Ovary (tissue), 10 donors: ENCODE data around the gene SRGAP3. TPM values are rescaled to one million over a fixed set of nuclear protein-coding genes. Genes with fewer than 3 reads are reported as not detected.
A peak's percentile ranks its signal among the peaks of the same experiment; 100 is the strongest.
"Not testable (repeated sequence)": the region's sequence is repeated elsewhere in the genome, so short reads cannot be mapped to it uniquely, and the experiment has no call there.

Source experiments
- DNase-seq, 5 donors: peaks; one replicate each; pipeline ENCODE4 v3.0.0-alpha.2; 2019 to 2020
- H3K27ac ChIP-seq, 2 donors: fragments of 200-600 bp; one replicate each; pipeline versions ENCODE4 v1.5.1 to v1.8.0; 2019 to 2022
- H3K27me3 ChIP-seq: fragments of 200-600 bp; one replicate; pipeline ENCODE4 v1.8.0; 2022
- H3K36me3 ChIP-seq: fragments of 200-600 bp; sonication (generic); one replicate; pipeline ENCODE4 v1.5.1; 2019
- H3K4me1 ChIP-seq: one replicate; pipeline ENCODE4 v1.8.1; 2013; ENCODE audit warnings: mild to moderate bottlenecking, moderate library complexity; ENCODE audit not compliant: insufficient read depth
- H3K4me3 ChIP-seq: fragments of 200-600 bp; sonication (generic); one replicate; pipeline ENCODE4 v1.5.1; 2017
- H3K9me3 ChIP-seq, 2 donors: fragments of 200-600 bp in 1 of 2; sonication (generic) in 1 of 2; one replicate each; pipeline versions ENCODE4 v1.5.1 to v1.8.1; 2013 to 2019; ENCODE audit warnings: mild to moderate bottlenecking in 1 of 2, moderate library complexity in 1 of 2
- EP300 ChIP-seq: sonication (generic); formaldehyde crosslinking; IDR thresholded peaks from one replicate; pipeline ENCODE4 v1.6.1; 2017; ENCODE audit warnings: antibody characterized with exemption
- POLR2A ChIP-seq: fragments of 450-650 bp; IDR thresholded peaks from one replicate; pipeline ENCODE4 v1.6.1; 2017; ENCODE audit warnings: antibody characterized with exemption, mild to moderate bottlenecking, moderate library complexity
- WGBS, 3 donors: extraction: QIAGEN DNeasy Blood & Tissue Kit in 1 of 3; methylation state at CpG; one replicate each; pipeline versions ENCODE4 v1.1.5 to v1.1.7; 2013 to 2017; 5-methylcytosine and 5-hydroxymethylcytosine counted together
- intact Hi-C, 4 donors: fragments of 100-400 bp; cut with DNase I; formaldehyde crosslinking; loops; one replicate each; pipeline versions ENCODE4 v1.11.0 to v1.15.1; 2022 to 2023
- long read RNA-seq, 3 donors: library from polyadenylated mRNA in 2 of 3; unstranded in 2 of 3; transcript quantifications; one replicate each; pipeline ENCODE4 v2.0.0 and lab custom pipeline, GENCODE V29; 2021 to 2026
- polyA plus RNA-seq, 2 donors: library from polyadenylated mRNA; stranded (reverse); fragments of 200-250 nt in 1 of 2; fragments of 350-450 nt in 1 of 2; fragmentation: Illumina TruSeq in 1 of 2; extraction: RNeasy Lipid Tissue Mini Kit (QIAGEN cat#74804) in 1 of 2; gene quantifications; one replicate each; pipeline ENCODE4 v1.2.3, GENCODE V29; 2013 to 2014
- total RNA-seq, 7 donors: library from RNA; depleted of rRNA in 2 of 7; stranded (reverse); fragments of >200 nt in 2 of 7; fragmentation: NEBNext Ultra II Directional in 3 of 7; extraction: Animal tissue kit (Norgen Biotek cat#: 25700) in 3 of 7; gene quantifications; one replicate each; pipeline versions ENCODE4 v1.1.0 to v1.2.4, GENCODE V29; 2016 to 2023
- TF ChIP-seq, protein P1 (sequence below), 3 donors: fragments of 450-650 bp in 2 of 3; fragments of 200-600 bp in 1 of 3; IDR thresholded peaks; one replicate each; pipeline versions ENCODE4 v1.5.1 to v1.8.0; 2016 to 2022; ENCODE audit warnings: antibody characterized with exemption in 3 of 3, mild to moderate bottlenecking in 1 of 3
- donor health status: DM: no; HTN: no; CAD: no; lungs with moderate emphysema.
- donor health status: DM: no; HTN: no; CAD: no.
- donor health status: Bipolar disorder and iron deficiency.
- donor health status: DM: yes; HTN: yes; CAD: no.
- donor health status: DM: no; HTN: no; CAD: no.
- donor health status: DM: yes; HTN: yes; CAD: no.

The SRGAP3 gene
- total RNA-seq (10 to 100 TPM in 6 of 7 donors, 1 to 10 TPM in 1; 6.4 to 36.8 (median 15.8) TPM), polyA plus RNA-seq (1 to 10 TPM; 2.1 to 6.2 TPM)
- long read RNA-seq, donor 1, partial matches to known transcripts = 4 of 10 reads
- long read RNA-seq, donor 1, other reads (novel, unspliced or antisense) = 6 of 10 reads
- long read RNA-seq, donor 2 = 0 reads
- long read RNA-seq, donor 3, partial matches to known transcripts = 1 of 12 reads
- long read RNA-seq, donor 3, other reads (novel, unspliced or antisense) = 10 of 12 reads

DNA sequence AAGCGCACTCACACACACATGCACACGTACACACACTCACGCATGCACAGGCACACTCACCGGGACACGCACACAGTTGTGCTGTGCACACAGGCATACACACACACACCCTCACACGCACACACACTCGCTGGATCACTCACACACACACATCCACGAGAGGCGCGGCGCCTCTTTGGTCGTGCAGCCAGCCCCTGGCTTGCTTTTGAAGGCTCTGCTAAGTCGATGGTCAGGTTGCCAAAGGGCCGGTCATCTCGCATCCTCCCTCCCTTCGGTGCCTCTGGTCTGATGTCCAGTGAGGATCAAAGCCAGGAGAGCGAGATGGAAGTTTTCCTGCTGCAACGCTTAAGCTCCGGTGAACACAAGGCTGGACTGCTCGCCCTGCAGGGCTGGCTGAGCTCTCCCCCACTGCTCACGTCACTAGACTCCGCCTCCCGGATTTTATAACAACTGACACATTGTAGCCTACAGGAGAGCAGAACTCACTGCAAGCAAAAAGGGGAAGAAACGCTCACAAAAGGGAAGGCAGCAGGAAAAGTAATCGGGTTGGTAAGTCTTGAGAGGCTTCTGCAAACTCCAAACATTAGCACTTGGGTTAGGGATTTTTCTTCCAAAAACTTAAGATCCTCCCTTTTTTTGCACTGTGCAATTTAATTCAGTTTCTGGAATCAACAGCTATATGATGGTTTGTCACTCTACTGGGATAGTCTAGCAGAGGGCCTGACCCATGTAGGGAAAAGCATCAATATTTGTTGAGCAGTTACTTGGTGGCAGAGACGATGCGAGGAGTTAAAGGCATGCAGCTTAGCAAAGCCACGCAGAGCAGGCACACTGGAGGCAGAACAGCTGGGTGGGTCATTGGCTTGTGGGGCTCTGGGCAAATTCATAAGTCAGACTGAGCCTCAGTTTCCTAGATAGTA, at the start of gene SRGAP3:
SRGAP3 (minus strand) TSS at position 374 of the 920 bp plus-strand sequence. CDS start 695 bp downstream, outside the sequence.
- Histone ChIP-seq H3K27me3 (no peaks in the 10 kb centered on the region), H3K36me3 (no peaks in the 10 kb centered on the region), H3K4me3 (peak within 1 kb of the TSS; percentile 37), H3K27ac (peak within 1 kb of the TSS; percentile 10 to 42), H3K9me3 (no peaks in the 10 kb centered on the region), H3K4me1 (peaks cover 4% of the 10 kb centered on the region)
- TF ChIP-seq EP300 (no peak), POLR2A (no peak)
- TF ChIP-seq, protein P1, sequence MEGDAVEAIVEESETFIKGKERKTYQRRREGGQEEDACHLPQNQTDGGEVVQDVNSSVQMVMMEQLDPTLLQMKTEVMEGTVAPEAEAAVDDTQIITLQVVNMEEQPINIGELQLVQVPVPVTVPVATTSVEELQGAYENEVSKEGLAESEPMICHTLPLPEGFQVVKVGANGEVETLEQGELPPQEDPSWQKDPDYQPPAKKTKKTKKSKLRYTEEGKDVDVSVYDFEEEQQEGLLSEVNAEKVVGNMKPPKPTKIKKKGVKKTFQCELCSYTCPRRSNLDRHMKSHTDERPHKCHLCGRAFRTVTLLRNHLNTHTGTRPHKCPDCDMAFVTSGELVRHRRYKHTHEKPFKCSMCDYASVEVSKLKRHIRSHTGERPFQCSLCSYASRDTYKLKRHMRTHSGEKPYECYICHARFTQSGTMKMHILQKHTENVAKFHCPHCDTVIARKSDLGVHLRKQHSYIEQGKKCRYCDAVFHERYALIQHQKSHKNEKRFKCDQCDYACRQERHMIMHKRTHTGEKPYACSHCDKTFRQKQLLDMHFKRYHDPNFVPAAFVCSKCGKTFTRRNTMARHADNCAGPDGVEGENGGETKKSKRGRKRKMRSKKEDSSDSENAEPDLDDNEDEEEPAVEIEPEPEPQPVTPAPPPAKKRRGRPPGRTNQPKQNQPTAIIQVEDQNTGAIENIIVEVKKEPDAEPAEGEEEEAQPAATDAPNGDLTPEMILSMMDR (IDR thresholded peaks at IDR 0.05) = peak in 2 of 3 donors; percentile 51 to 69
- WGBS, 3 donors = 1 to 2% (median 2%) methylated on average over 28 of the region's 28 CpGs
- peak; percentile 86 to 90 (median 87) for DNase-seq
- intact Hi-C loops = loop anchor here in 1 of 4 donors (5.0 kb wide), 1 partner anchor 112 kb away; no protein-coding TSS in a partner anchor

GRCh38 chr3:9298236-9298635, 48.8 kb upstream of the SRGAP3 start:
- Histone ChIP-seq H3K27me3 (no peaks in the 10 kb centered on the region), H3K9me3 (no peaks in the 10 kb centered on the region), H3K4me1 (no peaks in the 10 kb centered on the region), H3K4me3 (no peak overlapping the region), H3K36me3 (no peaks in the 10 kb centered on the region), H3K27ac (no peak overlapping the region)
- TF ChIP-seq POLR2A = no peak
- TF ChIP-seq EP300 = no peak
- TF ChIP-seq, protein P1 (IDR thresholded peaks at IDR 0.05) = no peak
- no peak for DNase-seq
- intact Hi-C loops = loop anchor here in 1 of 4 donors (10.0 kb wide), 1 partner anchor 223 kb away; no protein-coding TSS in a partner anchor

DNA sequence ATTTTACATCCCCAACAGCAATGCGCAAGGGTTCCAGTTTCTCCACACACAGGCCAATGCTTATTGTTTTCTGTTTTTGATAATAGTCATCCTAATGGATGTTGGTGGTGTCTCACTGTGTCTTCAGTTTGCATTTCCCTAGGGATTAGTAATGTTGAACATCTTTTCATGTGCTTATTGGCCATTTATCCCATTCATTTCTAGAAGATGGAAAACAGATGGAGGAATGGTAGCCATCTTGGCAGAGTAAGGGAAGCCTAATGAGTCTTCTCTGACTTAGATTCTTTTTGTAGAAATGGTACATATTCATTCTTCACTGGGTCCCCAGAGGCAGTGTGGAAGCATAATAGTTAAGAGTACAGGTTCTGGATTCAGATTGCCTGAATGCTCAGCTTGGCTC, 46.8 kb upstream of the SRGAP3 start:
- intact Hi-C loops = loop anchor here in 1 of 4 donors (10.0 kb wide), 1 partner anchor 221 kb away; no protein-coding TSS in a partner anchor
- no peak for TF ChIP-seq EP300
- TF ChIP-seq, protein P1 (IDR thresholded peaks at IDR 0.05) = no peak
- Histone ChIP-seq H3K27me3 (no peaks in the 10 kb centered on the region), H3K36me3 (no peaks in the 10 kb centered on the region), H3K4me3 (no peak overlapping the region), H3K4me1 (no peaks in the 10 kb centered on the region), H3K27ac (no peak overlapping the region), H3K9me3 (no peaks in the 10 kb centered on the region)
- no peak for DNase-seq
- WGBS, 3 donors = 80 to 100% (median 98%) methylated on average over 1 of the region's 1 CpG

GRCh38 chr3:9295007-9295406, 45.6 kb upstream of the SRGAP3 start:
- Histone ChIP-seq H3K4me1 (no peaks in the 10 kb centered on the region), H3K4me3 (no peak overlapping the region), H3K9me3 (no peaks in the 10 kb centered on the region), H3K27me3 (no peaks in the 10 kb centered on the region), H3K27ac (no peak overlapping the region), H3K36me3 (no peaks in the 10 kb centered on the region)
- TF ChIP-seq, protein P1 (IDR thresholded peaks at IDR 0.05) = no peak
- TF ChIP-seq EP300 = no peak
- no peak for TF ChIP-seq POLR2A
- intact Hi-C loops = loop anchor here in 1 of 4 donors (10.0 kb wide), 1 partner anchor 220 kb away; no protein-coding TSS in a partner anchor
- no peak for DNase-seq

DNA sequence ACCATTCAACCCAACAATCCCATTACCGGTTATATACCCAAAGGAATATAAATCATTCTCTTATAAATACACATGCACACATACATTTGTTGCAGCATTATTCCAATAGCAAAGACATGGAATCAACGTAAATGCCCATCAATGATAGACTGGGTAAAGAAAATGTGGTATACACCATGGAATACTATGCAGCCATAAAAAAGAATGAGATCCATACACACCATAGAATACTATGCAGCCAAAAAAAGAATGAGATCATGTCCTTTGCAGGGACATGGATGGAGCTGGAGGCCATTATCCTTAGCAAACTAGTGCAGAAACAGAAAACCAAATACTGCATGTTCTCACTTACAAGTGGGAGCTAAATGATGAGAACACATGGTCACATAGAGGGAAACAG, 44.5 kb upstream of the SRGAP3 start:
- not testable (repeated sequence) for H3K4me3 ChIP-seq, H3K4me1 ChIP-seq, H3K36me3 ChIP-seq, H3K27ac ChIP-seq, H3K27me3 ChIP-seq, DNase-seq, H3K9me3 ChIP-seq
- WGBS, 3 donors = 84 to 97% (median 93%) methylated on average over 2 of the region's 2 CpGs
- intact Hi-C loops = loop anchor here in 1 of 4 donors (10.0 kb wide), 1 partner anchor 219 kb away; no protein-coding TSS in a partner anchor
